Trophoblast cell (in vitro differentiated cells and primary cell): ENCODE measurements around the gene TCOF1.

Source experiments
- DNase-seq, 2 donors: peaks; one replicate each; pipeline ENCODE4 v3.0.0-alpha.2; 2016
- H2AFZ ChIP-seq: 2 replicates; pipeline ENCODE4 v1.6.1; 2013; ENCODE audit warnings: low read length, moderate library complexity, mild to moderate bottlenecking; ENCODE audit not compliant: insufficient read depth, poor library complexity
- H2AK5ac ChIP-seq: 2 replicates; pipeline ENCODE4 v1.6.1; 2013; ENCODE audit warnings: mild to moderate bottlenecking, low read length
- H2BK120ac ChIP-seq: 2 replicates; pipeline ENCODE4 v1.6.1; 2013; ENCODE audit warnings: low read length, mild to moderate bottlenecking, moderate library complexity; ENCODE audit not compliant: insufficient read depth, poor library complexity
- H2BK12ac ChIP-seq: 2 replicates; pipeline ENCODE4 v1.6.1; 2013; ENCODE audit warnings: mild to moderate bottlenecking, low read length, moderate library complexity
- H2BK5ac ChIP-seq: 2 replicates; pipeline ENCODE4 v1.6.1; 2013; ENCODE audit warnings: low read length, low read depth, moderate library complexity, mild to moderate bottlenecking; ENCODE audit not compliant: poor library complexity
- H3K14ac ChIP-seq: 2 replicates; pipeline ENCODE4 v1.6.1; 2013; ENCODE audit warnings: mild to moderate bottlenecking, low read length
- H3K18ac ChIP-seq: 2 replicates; pipeline ENCODE4 v1.6.1; 2013; ENCODE audit warnings: mild to moderate bottlenecking, low read length
- H3K23ac ChIP-seq: 2 replicates; pipeline ENCODE4 v1.6.1; 2013; ENCODE audit warnings: low read length
- H3K27ac ChIP-seq: 2 replicates; pipeline ENCODE4 v1.5.1; 2013; ENCODE audit warnings: low read depth, mild to moderate bottlenecking, inconsistent platforms, low read length, moderate library complexity
- H3K27me3 ChIP-seq: 2 replicates; pipeline ENCODE4 v1.6.1; 2013; ENCODE audit warnings: inconsistent platforms, mild to moderate bottlenecking, low read length, moderate library complexity; ENCODE audit not compliant: insufficient read depth
- H3K36me3 ChIP-seq, 2 experiments: 1 replicate in 1 of 2; 2 replicates in 1 of 2; pipeline ENCODE4 v1.6.1; 2013; ENCODE audit warnings: low read length in 2 of 2, mild to moderate bottlenecking in 2 of 2, moderate library complexity in 1 of 2; ENCODE audit not compliant: insufficient read depth in 2 of 2, control insufficient read depth in 1 of 2
- H3K4ac ChIP-seq: 2 replicates; pipeline ENCODE4 v1.6.1; 2013; ENCODE audit warnings: low read depth, mild to moderate bottlenecking, low read length, moderate library complexity
- H3K4me1 ChIP-seq, 2 experiments: 1 replicate in 1 of 2; 2 replicates in 1 of 2; pipeline ENCODE4 v1.6.1; 2013; ENCODE audit warnings: low read length in 2 of 2, mild to moderate bottlenecking in 2 of 2, moderate library complexity in 1 of 2; ENCODE audit not compliant: insufficient read depth in 2 of 2, control insufficient read depth in 1 of 2
- H3K4me2 ChIP-seq: 2 replicates; pipeline ENCODE4 v1.6.1; 2013; ENCODE audit warnings: inconsistent platforms, mild to moderate bottlenecking, low read length, moderate library complexity
- H3K4me3 ChIP-seq: 2 replicates; pipeline ENCODE4 v1.5.1; 2013; ENCODE audit warnings: mild to moderate bottlenecking, low read depth, low read length, inconsistent platforms
- H3K79me1 ChIP-seq: one replicate; pipeline ENCODE4 v1.6.1; 2013; ENCODE audit warnings: low read length
- H3K79me2 ChIP-seq: 2 replicates; pipeline ENCODE4 v1.6.1; 2013; ENCODE audit warnings: low read length, mild to moderate bottlenecking; ENCODE audit not compliant: control insufficient read depth, insufficient read depth, poor library complexity
- H3K9ac ChIP-seq: 2 replicates; pipeline ENCODE4 v1.6.1; 2013; ENCODE audit warnings: mild to moderate bottlenecking, low read length
- H3K9me3 ChIP-seq: 2 replicates; pipeline ENCODE4 v1.6.1; 2013; ENCODE audit warnings: low read depth, mild to moderate bottlenecking, control low read depth, inconsistent platforms, low read length; ENCODE audit not compliant: insufficient read depth
- H4K12ac ChIP-seq: 2 replicates; pipeline ENCODE4 v1.6.1; 2013; ENCODE audit warnings: low read depth, mild to moderate bottlenecking, low read length, moderate library complexity
- H4K8ac ChIP-seq: 2 replicates; pipeline ENCODE4 v1.6.1; 2013; ENCODE audit warnings: low read depth, mild to moderate bottlenecking, low read length, moderate library complexity
- H4K91ac ChIP-seq: one replicate; pipeline ENCODE4 v1.6.1; 2013; ENCODE audit warnings: low read depth, mild to moderate bottlenecking, low read length, moderate library complexity
- WGBS: extraction: QIAGEN DNeasy Blood & Tissue Kit; methylation state at CpG from one replicate; pipeline ENCODE4 v1.1.7; 2013; ENCODE audit warnings: missing lambda C conversion rate; ENCODE audit not compliant: insufficient read length, insufficient coverage; ENCODE audit errors: extremely low coverage; 5-methylcytosine and 5-hydroxymethylcytosine counted together

Gene TCOF1

DNA sequence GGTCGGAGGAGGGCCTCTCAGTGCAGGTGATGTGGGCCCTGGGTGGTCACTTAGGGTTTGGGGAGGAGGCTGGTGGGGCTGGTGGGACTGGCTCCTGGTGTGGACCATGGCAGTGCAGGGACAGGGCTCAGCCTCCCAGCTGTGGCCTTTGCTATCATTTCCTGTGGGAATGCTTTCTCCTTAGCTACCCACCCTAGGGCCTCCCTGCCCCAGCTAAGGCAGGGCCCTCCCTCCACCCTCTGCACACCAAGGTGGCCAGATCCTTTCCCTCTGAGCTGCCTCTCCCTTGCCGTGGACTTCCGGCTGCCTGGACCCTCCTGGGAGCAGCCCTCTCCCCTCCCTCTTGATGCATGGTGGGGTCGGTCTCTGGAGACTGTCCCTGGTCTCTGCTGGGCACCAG lies 32.1 kb upstream of the TCOF1 start:
- WGBS = no CpG with 5 or more reads among the region's 4 CpGs
- Histone ChIP-seq H2AFZ (no peak overlapping the region), H2BK12ac (no peak overlapping the region), H3K4ac (no peak overlapping the region), H4K91ac (no peak overlapping the region), H3K27me3 (no peaks in the 10 kb centered on the region), H3K79me1 (peaks cover 2% of the 10 kb centered on the region), H3K27ac (no peak overlapping the region), H3K9ac (no peak overlapping the region), H4K12ac (no peak overlapping the region), H3K23ac (no peak overlapping the region), H3K79me2 (no peaks in the 10 kb centered on the region), H4K8ac (no peak overlapping the region), H2BK120ac (no peak overlapping the region), H2AK5ac (no peak overlapping the region), H3K14ac (no peak overlapping the region), H3K4me2 (no peak overlapping the region), H3K18ac (no peak overlapping the region), H3K4me3 (no peak overlapping the region), H3K4me1 (peaks cover 10 to 16% of the 10 kb centered on the region in 2 experiments), H3K9me3 (no peaks in the 10 kb centered on the region), H3K36me3 (no peaks in the 10 kb centered on the region), H2BK5ac (no peak overlapping the region)
- no peak for DNase-seq

DNA sequence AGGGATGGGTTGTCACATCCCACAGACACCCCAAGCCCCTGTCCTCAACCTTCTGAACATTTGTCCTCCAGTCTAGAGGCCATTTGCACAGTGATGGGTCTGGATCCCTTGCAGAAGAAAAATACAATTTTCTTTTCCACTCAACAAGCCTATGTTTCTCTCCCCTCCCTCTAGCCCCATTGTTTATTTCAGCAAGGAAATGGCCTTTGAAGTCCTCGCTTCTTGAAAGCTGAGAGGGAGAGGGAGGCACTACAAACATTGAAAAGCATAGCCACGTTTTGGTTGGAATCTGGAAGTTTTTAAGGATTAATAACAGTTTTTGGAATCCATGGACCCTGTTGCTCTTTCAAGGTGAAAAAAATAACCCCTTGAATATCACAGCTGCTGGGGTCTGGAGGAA lies 30.8 kb upstream of the TCOF1 start:
- no peak overlapping the region for H2BK12ac ChIP-seq
- H3K27ac ChIP-seq = no peak overlapping the region
- no peak for DNase-seq
- no peak overlapping the region for H3K4ac ChIP-seq
- no peak overlapping the region for H3K4me2 ChIP-seq
- H2BK120ac ChIP-seq = no peak overlapping the region
- no peaks in the 10 kb centered on the region for H3K36me3 ChIP-seq
- H4K12ac ChIP-seq = no peak overlapping the region
- H3K79me1 ChIP-seq = no peaks in the 10 kb centered on the region
- H2AK5ac ChIP-seq = no peak overlapping the region
- H4K8ac ChIP-seq = no peak overlapping the region
- no peaks in the 10 kb centered on the region for H3K9me3 ChIP-seq
- peaks cover 2 to 6% of the 10 kb centered on the region in 2 experiments for H3K4me1 ChIP-seq
- H3K18ac ChIP-seq = no peak overlapping the region
- H3K4me3 ChIP-seq = no peak overlapping the region
- no peak overlapping the region for H2AFZ ChIP-seq
- H3K9ac ChIP-seq = no peak overlapping the region
- no peak overlapping the region for H2BK5ac ChIP-seq
- no peak overlapping the region for H3K23ac ChIP-seq
- no peak overlapping the region for H3K14ac ChIP-seq
- WGBS = no CpG with 5 or more reads among the region's 2 CpGs
- no peaks in the 10 kb centered on the region for H3K79me2 ChIP-seq
- H4K91ac ChIP-seq = no peak overlapping the region
- no peaks in the 10 kb centered on the region for H3K27me3 ChIP-seq

DNA sequence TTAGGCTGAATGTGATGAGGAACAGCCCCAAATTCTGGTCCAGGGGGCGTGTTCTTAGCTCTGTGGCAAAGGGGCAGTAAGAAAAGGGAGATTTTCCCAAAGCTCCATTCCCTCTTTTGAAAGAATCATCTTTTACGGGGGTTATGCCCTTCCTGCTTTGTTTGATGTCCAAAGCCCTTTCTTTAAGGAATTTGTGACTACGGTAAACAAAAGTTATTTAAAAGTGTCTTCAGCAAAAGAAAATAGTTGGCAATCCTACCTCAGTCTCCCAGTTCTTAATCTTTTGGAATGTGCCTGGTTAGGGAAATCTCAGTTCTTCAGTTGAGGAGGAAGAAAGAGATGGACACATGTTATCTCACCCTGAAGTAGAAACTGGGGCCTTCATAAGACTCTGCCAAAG lies 30.4 kb upstream of the TCOF1 start:
- Histone ChIP-seq H3K79me1 (no peaks in the 10 kb centered on the region), H4K12ac (no peak overlapping the region), H3K4me2 (no peak overlapping the region), H3K79me2 (no peaks in the 10 kb centered on the region), H3K4me1 (peaks cover 2 to 4% of the 10 kb centered on the region in 2 experiments), H2BK120ac (no peak overlapping the region), H3K36me3 (no peaks in the 10 kb centered on the region), H2AFZ (no peak overlapping the region), H3K27ac (no peak overlapping the region), H3K4me3 (no peak overlapping the region), H3K4ac (no peak overlapping the region), H2BK12ac (no peak overlapping the region), H3K23ac (no peak overlapping the region), H2AK5ac (no peak overlapping the region), H3K9ac (no peak overlapping the region), H2BK5ac (no peak overlapping the region), H3K18ac (no peak overlapping the region), H3K27me3 (no peaks in the 10 kb centered on the region), H4K8ac (no peak overlapping the region), H3K14ac (no peak overlapping the region), H3K9me3 (no peaks in the 10 kb centered on the region), H4K91ac (no peak overlapping the region)
- no peak for DNase-seq
- no CpG with 5 or more reads among the region's 3 CpGs for WGBS

DNA sequence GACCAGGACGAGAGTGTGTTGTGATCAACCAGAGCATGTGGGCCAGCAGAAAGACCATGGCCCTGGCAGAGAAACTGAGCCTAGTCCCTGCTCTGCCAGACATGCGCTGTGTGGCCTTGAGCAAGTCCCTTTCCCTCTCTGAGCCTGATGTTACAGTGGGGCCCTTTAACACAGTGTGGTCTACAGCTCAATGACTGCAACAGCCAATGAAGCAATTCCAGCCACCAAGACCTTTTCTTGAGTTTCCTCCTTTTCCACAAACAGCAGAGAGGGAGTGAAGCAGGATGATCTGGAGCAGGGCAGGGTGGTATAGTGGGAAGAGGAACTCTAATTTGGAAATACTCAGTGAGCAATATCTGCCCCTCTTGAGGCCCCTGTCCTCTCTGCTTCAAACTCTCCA lies 29.0 kb upstream of the TCOF1 start:
- no peak for DNase-seq
- H2AK5ac ChIP-seq = no peak overlapping the region
- H3K4me2 ChIP-seq = no peak overlapping the region
- H4K91ac ChIP-seq = no peak overlapping the region
- H2BK5ac ChIP-seq = no peak overlapping the region
- H3K23ac ChIP-seq = no peak overlapping the region
- no peak overlapping the region for H4K12ac ChIP-seq
- no peak overlapping the region for H3K18ac ChIP-seq
- H3K9ac ChIP-seq = no peak overlapping the region
- H3K4me3 ChIP-seq = no peak overlapping the region
- H3K4ac ChIP-seq = no peak overlapping the region
- no peaks in the 10 kb centered on the region for H3K79me1 ChIP-seq
- H3K27ac ChIP-seq = no peak overlapping the region
- WGBS = no CpG with 5 or more reads among the region's 2 CpGs
- no peak overlapping the region for H2BK12ac ChIP-seq
- H2BK120ac ChIP-seq = no peak overlapping the region
- no peaks in the 10 kb centered on the region for H3K27me3 ChIP-seq
- H3K79me2 ChIP-seq = no peaks in the 10 kb centered on the region
- H3K14ac ChIP-seq = no peak overlapping the region
- no peak overlapping the region for H4K8ac ChIP-seq
- no peaks in the 10 kb centered on the region for H3K9me3 ChIP-seq
- peaks cover 0 to 2% of the 10 kb centered on the region in 2 experiments for H3K4me1 ChIP-seq
- no peaks in the 10 kb centered on the region for H3K36me3 ChIP-seq
- H2AFZ ChIP-seq = no peak overlapping the region
